ENCODE results near the gene ATG10. TPM values are rescaled to one million over a fixed set of nuclear protein-coding genes. Genes with fewer than 3 reads are reported as not detected.

Gene ATG10
- total RNA-seq, 1 donor from 2014 or later, result 8.7 TPM

DNA sequence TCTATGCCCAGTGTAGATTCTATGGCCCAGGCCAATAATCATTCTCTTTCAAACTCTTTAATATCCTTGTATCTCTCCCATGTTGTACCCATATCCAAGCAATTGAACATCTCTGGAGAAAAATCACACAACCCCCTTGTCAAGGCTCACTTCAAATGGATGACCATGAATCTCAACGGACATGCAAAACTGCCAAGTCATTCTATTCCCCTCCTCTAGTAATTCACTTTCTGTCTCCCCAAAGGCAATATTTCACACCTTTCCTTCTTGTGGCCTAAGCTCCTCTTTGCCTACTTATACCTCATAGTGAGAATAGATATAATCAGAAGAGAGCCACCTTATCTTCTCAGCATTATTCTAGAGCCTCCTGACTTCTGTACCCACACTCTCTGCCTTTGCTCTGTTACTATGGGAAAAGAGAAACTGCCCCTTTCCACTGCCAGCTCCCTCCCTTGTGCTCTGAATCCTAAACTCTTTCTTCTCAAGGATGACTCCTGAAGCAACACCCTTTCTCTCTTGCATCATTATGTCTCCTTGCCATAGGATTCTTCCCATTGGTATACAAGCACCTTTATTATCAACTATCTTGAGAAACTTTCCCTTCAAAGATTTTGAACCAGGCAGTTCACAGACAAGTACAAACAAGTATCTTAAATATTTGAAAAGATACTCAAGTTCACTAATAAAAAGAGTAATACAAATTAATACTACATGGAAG, 240.2 kb downstream of the ATG10 start:
- no peak overlapping the region for H3K27ac Mint-ChIP-seq
- TF ChIP-seq, protein P1, sequence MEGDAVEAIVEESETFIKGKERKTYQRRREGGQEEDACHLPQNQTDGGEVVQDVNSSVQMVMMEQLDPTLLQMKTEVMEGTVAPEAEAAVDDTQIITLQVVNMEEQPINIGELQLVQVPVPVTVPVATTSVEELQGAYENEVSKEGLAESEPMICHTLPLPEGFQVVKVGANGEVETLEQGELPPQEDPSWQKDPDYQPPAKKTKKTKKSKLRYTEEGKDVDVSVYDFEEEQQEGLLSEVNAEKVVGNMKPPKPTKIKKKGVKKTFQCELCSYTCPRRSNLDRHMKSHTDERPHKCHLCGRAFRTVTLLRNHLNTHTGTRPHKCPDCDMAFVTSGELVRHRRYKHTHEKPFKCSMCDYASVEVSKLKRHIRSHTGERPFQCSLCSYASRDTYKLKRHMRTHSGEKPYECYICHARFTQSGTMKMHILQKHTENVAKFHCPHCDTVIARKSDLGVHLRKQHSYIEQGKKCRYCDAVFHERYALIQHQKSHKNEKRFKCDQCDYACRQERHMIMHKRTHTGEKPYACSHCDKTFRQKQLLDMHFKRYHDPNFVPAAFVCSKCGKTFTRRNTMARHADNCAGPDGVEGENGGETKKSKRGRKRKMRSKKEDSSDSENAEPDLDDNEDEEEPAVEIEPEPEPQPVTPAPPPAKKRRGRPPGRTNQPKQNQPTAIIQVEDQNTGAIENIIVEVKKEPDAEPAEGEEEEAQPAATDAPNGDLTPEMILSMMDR (conservative IDR thresholded peaks at IDR 0.05), result no peak
- H3K4me3 Mint-ChIP-seq, result no peak overlapping the region
- no peaks in the 10 kb centered on the region for H3K27me3 Mint-ChIP-seq
- H3K36me3 Mint-ChIP-seq, result no peaks in the 10 kb centered on the region
- H3K9me3 Mint-ChIP-seq, result no peaks in the 10 kb centered on the region
- no peaks in the 10 kb centered on the region for H3K4me1 Mint-ChIP-seq (ENCODE audit: unreplicated experiment)
- no peak for DNase-seq (ENCODE audit: extremely low spot score, unreplicated experiment)

DNA sequence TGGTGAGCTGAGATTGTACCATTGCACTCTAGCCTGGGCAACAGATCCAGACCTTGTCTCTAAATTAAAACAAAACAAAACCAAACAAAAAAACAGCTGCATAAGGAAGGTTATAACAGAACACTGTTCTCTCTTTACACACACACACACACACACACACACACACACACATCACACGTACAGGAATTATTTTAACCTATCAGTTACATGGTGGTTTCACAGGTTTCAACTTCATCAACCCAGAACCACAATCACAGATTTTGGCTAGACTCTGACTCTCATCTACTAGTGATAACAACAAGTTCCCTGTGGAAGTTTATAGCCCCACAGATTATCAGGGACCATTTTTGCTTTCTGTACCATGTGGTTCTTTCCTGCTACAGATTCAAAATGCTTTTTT, 246.1 kb downstream of the ATG10 start:
- no peak overlapping the region for H3K27ac Mint-ChIP-seq
- H3K4me1 Mint-ChIP-seq (ENCODE audit: unreplicated experiment), result peaks cover 8% of the 10 kb centered on the region
- no peaks in the 10 kb centered on the region for H3K36me3 Mint-ChIP-seq
- no peaks in the 10 kb centered on the region for H3K27me3 Mint-ChIP-seq
- no peaks in the 10 kb centered on the region for H3K9me3 Mint-ChIP-seq
- TF ChIP-seq, protein P1 (conservative IDR thresholded peaks at IDR 0.05), result no peak
- DNase-seq (ENCODE audit: extremely low spot score, unreplicated experiment), result no peak
- H3K4me3 Mint-ChIP-seq, result no peak overlapping the region

DNA sequence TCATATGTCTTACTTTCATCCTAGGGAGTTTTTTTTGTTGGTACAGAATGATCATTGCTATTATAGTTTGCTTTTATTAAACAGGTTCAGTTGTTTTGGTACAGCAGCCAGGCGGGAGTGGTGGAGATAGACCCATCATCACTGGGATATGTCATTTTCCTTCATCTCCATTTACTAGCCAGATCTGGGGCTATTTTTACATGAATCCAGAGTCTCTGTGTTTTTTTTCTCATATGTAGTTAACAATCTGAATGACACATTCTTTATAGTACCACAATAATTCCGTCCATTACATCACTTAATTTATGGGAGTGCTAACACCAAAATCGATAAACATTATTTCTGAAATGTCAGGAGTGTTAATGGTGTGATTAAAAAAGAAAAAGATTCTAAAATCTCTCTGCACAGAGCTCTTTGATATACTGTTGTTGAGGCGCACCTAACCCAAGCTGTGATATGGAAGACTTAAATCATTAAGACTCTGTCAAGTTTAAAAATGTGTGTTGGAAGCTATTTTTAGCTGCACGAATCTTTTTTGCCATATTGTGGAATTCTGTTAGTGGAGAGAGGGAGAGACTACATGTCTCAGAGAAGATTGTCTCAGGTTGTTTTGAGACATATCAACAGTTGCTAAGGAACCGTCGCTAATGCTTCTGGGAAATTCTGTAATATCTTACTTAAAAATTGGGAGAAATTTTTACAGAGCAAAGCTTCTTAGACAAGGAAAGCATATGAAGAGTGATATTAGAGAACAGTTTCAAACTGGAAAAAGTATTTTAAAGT, 246.7 kb downstream of the ATG10 start:
- Mint-ChIP-seq H3K27ac (no peak overlapping the region), H3K36me3 (no peaks in the 10 kb centered on the region), H3K4me1 (ENCODE audit: unreplicated experiment) (peaks cover 9% of the 10 kb centered on the region), H3K27me3 (no peaks in the 10 kb centered on the region), H3K4me3 (no peak overlapping the region), H3K9me3 (no peaks in the 10 kb centered on the region)
- no peak for DNase-seq (ENCODE audit: extremely low spot score, unreplicated experiment)
- TF ChIP-seq, protein P1 (conservative IDR thresholded peaks at IDR 0.05), result no peak

DNA sequence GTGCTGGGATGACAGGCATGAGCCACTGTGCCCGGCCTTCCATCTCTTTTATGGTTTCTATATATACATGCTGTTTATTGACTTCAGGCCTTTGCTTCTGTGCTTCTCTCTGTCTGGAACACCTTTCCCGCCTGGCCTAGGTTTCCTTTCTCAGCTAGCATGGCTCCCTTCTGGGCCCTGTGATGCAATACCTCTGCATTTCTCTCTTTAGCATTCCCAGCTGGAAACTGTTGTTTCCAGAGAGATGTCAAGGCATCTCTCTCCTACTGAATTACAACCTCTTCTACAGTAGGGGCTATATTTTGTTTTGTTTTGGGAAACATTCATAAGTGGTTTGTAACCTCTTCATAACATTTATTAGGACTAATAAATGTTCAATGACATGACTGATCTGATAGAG, 249.2 kb downstream of the ATG10 start:
- Mint-ChIP-seq H3K4me1 (ENCODE audit: unreplicated experiment) (peaks cover 16% of the 10 kb centered on the region), H3K4me3 (no peak overlapping the region), H3K27me3 (no peaks in the 10 kb centered on the region), H3K27ac (no peak overlapping the region), H3K9me3 (no peaks in the 10 kb centered on the region), H3K36me3 (no peaks in the 10 kb centered on the region)
- no peak for DNase-seq (ENCODE audit: extremely low spot score, unreplicated experiment)
- TF ChIP-seq, protein P1 (conservative IDR thresholded peaks at IDR 0.05), result no peak

DNA sequence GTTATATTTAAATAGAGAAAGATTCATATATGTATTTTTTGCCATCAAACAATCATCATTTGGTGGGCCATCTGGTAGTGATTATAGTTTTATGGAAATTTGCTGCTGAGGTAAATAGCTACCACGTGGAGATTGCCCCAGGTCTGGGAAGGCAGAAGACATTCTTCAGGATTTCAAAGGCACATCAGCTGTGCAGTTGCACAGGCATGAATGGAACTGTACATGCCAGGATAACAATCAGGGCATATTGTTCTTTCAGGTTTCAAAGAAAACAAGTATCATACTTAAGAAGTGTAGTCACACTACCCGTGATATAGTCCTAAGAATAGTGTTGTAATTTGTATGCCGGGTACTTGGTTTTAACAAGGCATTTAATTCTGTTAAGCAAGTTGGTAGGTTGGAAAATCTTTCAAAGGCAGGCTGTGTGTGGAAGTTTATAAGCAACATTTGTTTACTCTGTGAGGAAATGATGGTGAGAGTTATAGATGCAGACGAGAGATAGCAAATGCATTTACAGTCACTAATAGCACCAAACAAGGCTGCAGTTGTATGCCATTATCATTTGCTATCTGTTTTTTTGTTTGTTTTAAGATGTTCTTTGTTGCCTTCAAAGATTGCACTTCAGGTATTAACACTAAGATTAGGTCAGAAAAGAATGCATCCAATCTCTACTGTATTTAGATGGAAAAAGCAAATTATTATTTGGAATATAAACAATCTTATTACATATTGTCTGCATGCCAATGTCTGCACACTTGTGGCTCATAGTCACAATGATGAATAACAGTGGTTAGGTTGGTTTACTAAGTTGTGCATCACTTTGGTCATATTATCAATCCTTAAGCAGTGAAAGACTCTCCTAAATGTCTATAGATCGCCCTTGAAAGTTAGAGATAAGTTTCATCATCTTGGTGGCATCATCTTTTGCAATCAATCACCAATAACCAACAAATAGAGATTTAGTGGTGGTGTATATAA, 251.1 kb downstream of the ATG10 start:
- H3K36me3 Mint-ChIP-seq, result no peaks in the 10 kb centered on the region
- no peak overlapping the region for H3K27ac Mint-ChIP-seq
- TF ChIP-seq, protein P1 (conservative IDR thresholded peaks at IDR 0.05), result no peak
- H3K4me1 Mint-ChIP-seq (ENCODE audit: unreplicated experiment), result peaks cover 17% of the 10 kb centered on the region
- no peak overlapping the region for H3K4me3 Mint-ChIP-seq
- no peak for DNase-seq (ENCODE audit: extremely low spot score, unreplicated experiment)
- no peaks in the 10 kb centered on the region for H3K9me3 Mint-ChIP-seq
- H3K27me3 Mint-ChIP-seq, result no peaks in the 10 kb centered on the region
